HG02623 (cell line): ENCODE data around the gene CACNB4.
"Not testable (repeated sequence)": the region's sequence is repeated elsewhere in the genome, so short reads cannot be mapped to it uniquely, and the experiment has no call there.

Experiments
- ATAC-seq: cut with Tn5 transposase; IDR thresholded peaks from one replicate; pipeline ENCODE4 v1.9.1; 2021; ENCODE audit warnings: moderate library complexity; ENCODE audit not compliant: unreplicated experiment

Gene CACNB4

DNA sequence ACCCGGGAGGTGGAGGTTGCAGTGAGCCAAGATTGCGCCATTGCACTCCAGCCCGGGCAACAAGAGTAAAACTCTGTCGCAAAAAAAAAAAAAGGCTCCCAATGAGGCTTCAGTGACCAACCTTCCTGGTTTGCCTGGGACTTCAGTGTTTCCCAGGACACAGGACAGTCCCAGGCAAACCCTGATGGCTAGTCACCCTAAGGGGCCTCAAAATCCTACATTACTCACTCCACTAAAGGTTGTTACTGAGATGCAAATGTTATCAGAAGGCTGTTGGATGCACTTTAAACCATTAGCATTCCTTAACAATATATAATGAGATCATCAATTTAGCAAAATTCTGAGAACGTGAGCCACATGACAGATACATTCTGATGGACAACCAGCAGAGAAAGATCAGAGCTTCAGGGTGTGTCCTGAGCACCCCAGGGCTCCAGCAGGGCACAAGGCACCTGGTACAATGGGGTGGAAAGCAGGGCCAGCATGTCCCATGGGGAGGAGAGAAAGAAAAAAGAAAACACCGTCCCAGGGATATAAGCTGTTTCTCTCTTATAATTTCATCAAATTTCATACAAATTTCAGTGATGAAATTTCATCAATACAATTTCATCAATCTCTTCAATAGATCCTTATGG, 152.5 kb downstream of the CACNB4 start:
- ATAC-seq: no peak

DNA sequence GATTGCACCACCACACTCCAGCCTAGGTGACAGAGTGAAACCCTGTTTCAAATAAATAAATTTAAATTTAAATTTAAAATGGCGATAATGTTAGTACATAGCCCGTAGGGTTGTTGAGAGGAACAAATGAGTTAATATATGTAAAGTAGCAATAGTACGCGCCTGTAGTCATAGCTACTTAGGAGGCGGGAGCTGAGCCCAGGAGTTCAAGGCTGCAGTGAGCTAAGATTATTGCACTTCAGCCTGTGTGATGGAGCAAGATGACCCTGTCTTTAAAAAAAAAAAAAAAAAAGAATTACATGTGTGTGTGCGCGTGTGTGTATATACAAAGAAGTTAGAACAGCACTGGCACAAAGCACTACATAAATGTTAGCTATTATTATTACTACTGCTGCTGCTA, 153.2 kb downstream of the CACNB4 start:
- no peak for ATAC-seq

DNA sequence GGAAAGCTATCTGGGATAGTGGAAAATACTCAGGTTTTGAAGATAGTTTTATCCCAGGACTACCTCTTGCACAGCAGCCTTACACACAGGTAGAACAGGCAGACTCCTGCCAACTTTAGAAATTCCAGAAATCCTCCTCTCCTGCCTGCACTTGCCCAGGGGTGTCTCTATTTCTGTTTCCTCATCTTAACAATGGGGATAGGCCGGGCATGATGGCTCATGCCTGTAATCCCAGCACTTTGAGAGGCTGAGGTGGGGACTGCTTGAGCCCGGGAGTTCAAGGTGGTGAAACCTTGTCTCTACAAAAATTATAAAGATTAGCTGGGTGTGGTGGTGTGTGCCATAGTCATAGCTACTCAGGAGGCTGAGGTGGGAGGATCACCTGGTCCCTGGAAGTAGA, 153.7 kb downstream of the CACNB4 start:
- no peak for ATAC-seq

DNA sequence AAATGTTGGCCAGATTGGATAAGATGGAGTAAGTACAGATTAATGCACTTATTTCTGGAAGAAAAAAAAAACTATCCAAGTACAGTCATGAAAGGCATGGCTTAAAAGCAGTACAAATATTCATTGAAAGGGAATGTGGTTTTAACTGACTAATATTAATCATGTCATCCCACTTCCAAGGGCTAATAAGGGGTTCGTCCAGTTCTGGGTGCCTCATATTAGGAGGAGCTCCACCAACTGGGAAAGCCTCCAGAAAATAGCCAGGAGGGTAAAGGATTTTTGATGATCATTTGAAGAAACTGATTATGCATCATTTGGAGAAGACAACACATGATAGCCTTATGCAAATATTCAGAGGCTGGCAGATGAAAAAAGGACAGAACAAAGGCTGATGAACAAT, 155.4 kb downstream of the CACNB4 start:
- ATAC-seq: no peak

DNA sequence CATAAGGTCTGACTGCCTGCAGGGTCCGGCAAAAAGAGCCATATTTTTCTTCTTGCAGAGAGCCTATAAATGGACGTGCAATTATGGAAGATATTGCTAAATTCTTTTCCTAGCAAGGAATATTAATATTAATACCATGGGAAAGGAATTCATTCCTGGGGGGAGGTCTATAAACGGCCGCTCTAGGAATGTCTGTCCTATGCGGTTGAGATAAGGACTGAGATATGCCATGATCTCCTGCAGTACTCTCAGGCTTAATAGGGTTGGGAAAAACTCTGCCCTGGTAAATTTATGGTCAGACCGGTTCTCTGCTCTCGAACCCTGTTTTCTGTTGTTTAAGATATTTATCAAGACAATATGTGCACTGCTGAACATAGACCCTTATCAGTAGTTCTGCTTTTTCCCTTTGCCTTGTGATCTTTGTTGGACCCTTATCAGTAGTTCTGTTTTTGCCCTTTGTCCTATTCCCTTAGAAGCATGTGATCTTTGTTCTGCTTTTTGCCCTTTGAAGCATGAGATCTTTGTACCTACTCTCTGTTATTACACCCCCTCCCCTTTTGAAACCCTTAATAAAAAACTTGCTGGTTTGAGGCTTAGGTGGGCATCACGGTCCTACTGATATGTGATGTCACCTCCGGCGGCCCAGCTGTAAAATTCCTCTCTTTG, 156.2 kb downstream of the CACNB4 start:
- ATAC-seq: not testable (repeated sequence)

DNA sequence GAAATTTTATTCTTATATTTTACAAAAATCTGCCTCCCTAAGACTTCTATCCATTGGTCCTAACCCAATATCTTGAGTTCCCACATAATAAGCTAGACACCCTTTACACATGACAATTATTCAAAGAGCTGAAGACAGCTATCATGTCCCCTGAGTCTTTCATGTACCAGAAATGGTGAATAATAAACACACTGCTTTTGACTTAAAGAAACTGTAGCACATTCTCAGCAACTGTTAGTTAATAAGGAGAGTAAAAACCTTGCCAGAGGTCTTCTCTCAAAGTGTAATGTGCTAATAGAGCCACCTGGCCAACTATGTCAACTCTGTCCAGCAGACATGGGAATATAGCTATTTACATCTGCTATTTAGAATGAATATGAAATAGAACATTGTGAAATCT, 160.9 kb downstream of the CACNB4 start:
- ATAC-seq: no peak

DNA sequence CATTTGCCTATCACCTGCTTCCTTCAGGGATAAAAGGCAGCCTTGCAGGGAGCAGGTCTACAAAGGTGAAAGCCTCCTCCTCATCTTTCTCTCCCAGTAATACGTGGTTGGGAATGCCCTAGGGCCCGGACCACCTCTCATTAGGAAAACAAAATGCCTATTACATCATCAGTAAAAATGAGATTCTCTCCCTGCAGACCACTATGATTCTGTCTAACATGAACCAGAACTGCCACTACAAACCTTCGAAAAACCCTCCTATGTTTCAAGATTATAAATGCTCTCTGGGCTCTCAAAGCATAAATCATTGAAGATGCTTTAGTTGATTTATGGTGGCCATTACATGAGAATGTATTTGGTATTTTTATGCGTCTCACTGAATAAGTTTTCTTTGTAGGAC, 162.2 kb downstream of the CACNB4 start:
- ATAC-seq: no peak

DNA sequence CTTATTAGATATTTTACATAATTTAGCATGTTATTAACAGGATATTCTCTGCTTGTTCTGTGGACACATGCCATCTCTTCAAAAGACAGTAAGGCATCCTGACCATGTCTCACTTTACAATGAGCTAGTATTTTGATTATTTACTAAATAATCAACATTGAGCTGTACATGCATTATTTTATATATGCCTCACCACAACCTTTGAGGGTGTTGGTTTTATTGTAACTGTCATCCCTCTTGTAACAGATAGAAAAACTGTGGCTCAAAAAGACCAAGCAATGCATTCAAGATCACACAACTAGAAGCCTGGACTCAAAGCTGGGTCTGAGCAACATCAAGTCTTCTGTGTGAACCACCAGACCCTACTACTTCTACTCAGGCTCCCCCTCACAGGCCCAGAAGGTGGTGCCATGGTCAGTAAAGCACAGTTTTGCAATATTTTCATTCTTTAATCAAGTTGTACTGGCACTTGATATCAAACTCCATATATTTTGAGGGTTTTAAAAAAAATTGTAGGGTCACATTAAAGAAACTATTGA, 165.5 kb downstream of the CACNB4 start:
- ATAC-seq: no peak

DNA sequence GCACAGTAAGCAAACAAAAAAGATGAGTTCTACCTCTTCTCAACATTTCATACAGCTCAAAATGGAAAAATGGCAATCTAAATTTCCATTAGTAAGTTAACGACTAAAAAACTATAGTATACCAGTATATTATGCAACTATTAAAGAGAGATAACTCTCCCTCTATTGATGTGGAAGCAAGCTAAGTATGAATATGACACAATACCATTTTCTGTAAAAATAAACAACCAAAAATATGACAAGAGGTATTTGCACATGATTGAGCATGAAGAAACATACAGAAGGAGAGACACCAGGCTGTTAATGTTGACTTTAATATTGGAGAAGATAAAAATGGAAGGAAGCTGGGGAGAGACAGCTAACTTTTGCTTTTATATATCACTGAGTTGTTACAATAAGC, 167.1 kb downstream of the CACNB4 start:
- ATAC-seq: no peak

DNA sequence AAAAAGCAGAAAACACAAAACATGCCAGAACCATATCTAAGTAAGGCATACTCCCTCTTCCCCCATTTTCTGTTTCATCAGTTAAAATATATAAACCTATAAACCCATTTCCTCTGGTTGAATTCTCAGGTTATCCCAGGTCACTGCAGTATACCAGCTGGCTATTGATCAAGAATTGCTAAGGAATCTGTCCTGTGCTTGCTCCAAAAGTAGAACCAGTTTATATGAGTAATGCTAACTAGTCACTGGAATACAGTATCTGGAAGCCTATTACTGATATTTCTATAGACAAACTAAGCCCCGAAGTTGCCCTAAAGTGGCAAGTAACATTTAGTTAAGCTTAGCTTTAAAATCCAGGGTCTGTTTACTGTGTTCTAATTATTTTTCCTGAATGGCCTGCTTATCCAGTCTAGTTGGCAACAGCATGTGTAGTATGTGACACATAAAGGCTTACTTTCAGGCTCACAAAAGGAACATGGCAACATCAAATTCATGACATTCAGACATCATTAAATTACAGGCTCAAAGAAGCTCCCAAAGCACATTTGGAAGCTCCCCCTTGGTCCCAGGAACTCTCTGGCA, 167.7 kb downstream of the CACNB4 start:
- no peak for ATAC-seq

DNA sequence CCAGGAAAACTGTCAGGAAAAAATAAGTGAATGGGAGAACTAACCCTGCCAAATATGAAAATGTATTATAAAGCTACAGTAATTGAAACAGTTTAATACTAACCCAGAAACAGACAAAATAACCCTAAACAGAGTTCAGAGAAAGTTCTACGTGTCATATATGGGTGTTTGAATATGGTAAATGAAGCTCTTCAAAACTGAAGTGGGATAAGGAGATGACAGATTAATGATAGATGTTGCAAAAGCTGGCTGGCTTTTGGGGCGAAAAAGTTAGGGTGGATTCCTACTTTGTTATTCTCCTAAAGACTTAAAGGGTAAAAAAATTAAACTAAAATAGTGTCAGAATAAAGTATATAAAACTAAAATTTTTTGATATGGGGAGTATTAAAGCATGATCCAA, 168.8 kb downstream of the CACNB4 start:
- ATAC-seq: no peak

DNA sequence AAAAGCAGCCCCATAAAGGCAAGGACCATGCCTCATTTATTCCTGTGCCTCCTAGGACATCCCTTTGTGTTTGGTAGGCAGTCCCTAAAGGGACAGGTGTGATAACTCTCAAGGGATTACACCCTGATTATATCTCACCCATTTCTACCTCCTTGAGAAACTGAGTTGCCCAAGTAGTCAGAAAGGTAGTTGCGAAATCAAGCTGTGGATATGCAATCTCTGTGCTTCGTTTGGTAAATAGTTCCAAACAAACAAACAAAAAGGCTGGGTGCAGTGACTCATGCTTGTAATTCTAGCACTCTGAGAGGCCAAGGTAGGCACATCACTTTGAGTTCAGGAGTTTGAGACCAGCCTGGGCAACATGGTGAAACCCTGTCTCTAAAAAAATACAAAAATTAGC, 170.5 kb downstream of the CACNB4 start:
- ATAC-seq: no peak

DNA sequence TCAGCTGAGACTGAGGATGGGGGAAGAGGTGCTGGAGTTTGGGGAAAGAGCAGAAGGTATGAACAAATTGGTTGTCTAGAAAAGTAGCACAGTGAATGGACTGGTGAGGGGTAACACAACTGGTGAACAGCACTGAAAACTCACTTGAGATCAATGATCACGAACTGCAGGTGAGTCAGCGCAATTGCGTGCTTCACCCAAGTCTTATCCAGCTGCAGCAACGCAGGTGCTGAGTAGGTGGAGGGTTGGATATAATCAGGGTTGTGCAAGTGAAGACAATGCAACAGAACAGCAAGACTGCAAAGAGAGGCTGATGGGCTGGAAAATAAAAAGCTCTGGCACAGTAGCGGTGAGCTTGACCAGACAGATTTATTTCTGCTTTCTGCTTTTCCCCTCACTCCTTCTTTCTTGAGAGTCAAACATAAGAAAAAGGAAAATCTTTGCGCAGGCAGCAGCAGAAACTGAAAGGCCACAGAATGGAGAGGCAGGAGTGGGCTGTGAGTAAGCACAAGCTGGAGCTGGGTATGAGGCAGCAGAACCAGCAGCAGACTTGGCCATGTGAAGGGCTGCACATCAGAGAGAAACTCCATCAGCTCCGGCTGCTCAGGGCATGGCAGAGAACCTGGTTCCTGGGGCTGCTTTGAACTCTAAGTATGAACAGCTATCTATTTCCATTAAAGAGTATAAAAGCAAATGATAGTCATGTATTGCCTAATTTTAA, 171.2 kb downstream of the CACNB4 start:
- ATAC-seq: no peak

DNA sequence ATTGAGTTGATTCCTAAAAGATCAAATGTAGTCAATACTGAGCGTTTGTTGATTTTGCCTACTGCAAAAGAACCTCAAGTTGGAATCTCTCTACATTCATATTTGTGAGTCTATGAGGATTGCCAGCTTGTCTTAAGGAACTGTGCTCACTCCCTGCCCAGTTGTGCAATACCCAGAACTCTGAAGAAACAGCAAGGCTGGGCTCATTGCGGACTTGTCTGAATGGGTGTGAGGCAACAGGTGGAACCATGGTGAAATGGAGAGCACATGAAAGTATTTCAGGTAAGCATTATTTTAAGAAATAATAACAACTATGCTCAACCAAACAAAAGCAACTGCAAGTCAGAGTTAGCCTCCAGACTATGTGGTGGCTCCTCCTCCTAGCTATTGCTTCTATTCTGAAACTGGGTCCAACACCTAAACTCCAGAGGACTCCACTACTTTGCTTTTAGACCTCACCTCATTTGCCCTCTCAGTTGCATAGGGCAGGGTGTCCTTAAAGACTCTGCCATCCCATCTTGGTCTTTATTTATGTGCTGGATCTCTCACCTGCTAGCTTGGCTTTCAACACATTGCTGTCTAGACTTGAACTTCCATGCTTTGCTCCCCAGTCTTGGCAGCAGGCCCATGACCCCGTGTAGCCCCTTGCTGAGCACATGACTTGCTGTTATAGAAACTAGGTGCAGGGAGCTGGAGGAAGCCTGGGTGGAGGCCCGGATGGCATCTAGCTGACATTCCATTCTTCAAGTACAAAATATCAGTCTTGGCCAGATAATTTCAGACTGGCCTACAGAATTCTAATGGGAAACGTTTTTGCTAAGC, 175.8 kb downstream of the CACNB4 start:
- no peak for ATAC-seq

DNA sequence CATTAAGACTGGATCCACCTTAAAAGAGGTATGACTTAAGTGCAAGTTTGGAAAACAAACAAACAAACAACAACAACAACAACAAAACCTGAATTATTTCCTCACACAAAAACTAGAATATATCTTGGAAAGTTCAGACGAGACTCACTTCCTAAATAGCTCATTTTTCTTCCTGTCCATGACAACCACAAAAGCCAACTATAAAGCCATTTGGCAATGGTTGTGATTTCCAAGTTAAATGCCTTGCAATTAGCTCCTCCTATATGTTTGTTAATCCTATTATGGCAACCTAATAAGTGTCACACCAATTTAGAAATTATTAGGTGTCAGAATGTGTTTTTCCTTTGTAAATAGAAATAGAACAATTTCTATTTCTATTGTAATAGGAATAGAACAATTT, 179.1 kb downstream of the CACNB4 start:
- no peak for ATAC-seq

DNA sequence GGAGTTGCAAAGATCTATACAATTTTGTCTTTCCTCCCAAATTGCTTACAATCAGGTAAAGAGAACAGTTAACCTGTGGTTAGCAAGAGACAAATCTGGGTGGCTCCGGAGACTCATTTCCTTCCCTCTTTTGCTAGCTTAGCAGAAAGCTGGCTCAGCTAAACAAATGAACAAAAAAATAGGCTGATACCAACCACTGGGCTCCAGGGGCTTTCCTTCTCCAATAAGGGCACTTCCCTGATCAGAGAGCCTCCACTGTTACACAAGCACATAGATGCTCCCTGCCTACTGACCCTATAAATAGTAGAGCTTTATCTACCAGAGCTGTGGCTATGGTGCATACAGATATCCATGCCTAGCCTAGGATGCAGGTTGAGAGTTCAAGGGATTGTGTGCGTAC, 180.5 kb downstream of the CACNB4 start:
- ATAC-seq: no peak

DNA sequence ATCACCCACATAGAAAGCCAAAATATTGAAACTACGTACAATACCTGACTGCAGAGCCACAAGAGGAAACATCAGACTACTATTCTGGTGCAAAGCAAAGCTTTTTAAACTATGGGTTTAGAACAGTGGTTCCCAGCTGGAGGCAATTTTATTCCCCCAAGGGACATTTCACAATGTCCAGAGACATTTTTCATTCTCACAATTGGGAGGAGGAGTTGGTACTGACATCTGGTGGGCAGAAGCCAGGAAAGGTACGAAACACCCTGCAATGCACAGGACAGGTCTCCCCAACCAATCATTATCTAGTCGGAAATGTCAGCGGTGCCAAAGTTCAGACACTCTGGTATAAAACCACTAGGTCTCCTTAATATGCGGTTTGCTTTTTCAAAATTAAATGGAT, 182.2 kb downstream of the CACNB4 start:
- ATAC-seq: no peak

DNA sequence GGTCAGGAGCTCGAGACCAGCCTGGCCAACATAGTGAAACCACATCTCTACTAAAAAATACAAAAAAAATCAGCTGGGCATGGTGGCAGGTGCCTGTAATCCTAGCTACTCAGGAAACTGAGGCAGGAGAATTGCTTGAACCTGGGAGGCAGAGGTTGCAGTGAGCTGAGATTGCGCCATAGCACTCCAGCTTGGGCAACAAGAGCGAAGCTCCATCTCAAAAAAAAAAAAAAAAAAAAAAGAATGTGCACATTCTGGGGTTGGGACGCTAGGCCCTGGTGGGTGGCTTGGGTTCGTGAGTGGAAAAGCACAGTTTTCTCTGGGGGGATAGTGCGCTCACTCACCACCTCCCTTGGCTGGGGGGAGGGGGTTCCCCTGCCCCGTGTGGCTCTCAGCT, 183.2 kb downstream of the CACNB4 start:
- not testable (repeated sequence) for ATAC-seq

DNA sequence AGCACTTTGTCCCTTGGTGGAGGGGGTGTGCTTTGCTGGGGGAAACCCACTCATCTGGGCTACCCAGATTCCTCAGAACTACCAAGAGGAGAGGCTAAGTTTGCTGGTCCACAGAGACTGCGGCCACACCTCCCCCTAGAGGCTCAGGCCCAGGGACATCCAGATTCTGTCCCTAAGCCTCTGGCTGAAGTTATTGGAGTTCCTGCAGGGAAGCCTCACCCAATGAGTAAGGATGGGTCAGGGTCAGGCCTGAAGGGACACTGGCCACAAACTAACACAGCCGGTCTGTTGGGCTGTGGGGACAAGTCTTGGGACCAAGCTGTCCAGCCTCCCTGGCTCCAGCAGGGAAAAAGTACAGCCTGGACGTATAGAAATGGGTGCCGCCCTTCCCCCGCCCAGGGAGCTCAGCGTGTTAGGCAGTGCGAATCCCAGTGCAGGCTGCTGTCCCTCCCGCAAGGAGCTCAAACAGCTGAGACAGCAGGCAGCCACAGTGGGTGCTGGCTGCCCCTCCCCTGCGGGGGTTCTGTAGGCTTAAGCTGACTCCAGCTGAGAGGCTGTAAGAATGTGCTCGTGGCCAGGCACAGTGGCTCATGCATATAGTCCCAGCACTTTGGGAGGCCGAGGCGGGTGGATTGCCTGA, 183.7 kb downstream of the CACNB4 start:
- no peak for ATAC-seq

DNA sequence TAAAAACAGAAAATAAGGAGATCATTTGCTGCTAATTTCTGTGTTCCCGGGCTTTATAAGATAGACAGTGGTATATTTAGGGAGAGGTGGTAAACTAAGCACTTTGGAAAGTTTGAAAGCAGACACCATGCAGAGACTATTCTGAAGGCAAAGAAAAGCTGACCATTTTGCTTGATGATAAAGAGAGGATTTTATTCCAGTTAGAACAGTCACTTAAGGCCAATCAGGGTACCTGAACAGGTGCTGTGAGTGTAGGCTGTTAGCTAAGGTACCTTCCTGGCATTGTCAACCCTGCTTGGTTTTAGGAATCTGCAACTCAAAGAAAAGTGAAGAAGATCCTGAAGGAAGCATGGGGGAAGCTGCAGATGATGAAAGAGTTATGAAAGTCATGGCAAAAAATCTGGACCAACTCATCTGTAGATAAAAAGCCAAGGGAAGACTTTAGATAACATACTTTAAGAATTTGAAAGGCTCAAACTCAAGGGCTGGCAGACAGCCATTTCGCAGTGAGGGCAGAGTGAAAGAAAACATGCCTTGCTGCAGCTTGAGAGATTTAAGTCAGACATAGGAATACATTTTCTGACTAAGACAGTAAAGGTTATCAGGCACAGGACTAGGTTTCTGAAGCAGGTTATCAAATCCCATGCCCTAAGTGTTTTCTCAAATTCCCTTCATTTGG, 190.5 kb downstream of the CACNB4 start:
- ATAC-seq: no peak
